ENCODE results near the gene CADPS2.

Gene CADPS2

DNA sequence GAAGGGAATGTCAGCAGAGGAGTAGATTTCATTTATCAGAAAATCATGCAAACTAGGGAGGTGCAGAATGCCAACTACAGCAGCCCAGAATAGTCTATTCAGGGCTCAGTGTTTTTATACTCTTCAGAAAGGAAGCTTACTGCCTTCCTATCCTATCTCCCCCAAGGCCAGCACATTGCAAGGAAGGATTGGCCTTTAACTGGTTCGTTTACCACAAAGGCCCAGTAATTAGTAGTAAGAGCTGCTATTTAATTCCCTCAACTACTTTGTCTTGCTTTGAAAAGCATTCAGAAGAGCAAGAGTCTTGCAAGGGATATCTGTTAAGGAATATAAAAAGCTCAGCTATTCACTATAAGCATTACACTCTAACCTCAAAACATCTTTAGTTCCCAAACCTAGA, 97.1 kb downstream of the CADPS2 start:
- DNase-seq (ENCODE audit: low read depth in 2 of 3, low spot score in 1 of 3): no peak

DNA sequence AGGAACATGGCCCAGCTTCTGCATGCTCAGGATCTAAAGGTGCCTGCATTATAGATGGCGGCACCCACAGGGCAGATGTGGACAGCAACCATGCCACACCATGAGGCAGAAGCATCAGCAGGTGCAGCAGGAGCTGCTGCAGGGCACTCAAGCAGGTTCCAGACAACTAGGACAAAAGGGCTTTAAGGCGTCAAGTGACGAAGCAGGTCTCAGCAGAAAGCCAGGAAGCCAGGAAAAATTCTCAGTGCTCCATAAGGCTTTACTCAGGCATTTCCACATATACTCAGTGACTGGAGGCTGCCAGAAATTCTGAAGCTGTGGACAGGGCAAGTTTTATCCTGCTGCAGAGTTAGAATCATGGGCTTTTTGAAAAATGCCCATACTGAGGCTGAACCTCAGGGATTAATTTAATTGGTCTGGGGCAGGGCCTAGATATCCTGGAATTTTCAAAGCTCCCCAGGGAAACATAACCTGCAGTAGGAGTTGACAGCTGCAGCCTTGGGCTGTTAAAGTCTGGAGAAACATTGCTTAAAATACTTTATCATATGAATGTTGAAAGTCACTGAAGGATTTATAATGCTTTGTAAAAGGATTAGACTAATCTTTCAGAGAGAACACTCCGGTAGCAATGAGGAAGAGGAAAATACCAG, 115.4 kb downstream of the CADPS2 start:
- DNase-seq (ENCODE audit: low read depth in 2 of 3, low spot score in 1 of 3): no peak

GRCh38 chr7:122768827-122769226, 117.4 kb downstream of the CADPS2 start:
- no peak for DNase-seq (ENCODE audit: low read depth in 2 of 3, low spot score in 1 of 3)

DNA sequence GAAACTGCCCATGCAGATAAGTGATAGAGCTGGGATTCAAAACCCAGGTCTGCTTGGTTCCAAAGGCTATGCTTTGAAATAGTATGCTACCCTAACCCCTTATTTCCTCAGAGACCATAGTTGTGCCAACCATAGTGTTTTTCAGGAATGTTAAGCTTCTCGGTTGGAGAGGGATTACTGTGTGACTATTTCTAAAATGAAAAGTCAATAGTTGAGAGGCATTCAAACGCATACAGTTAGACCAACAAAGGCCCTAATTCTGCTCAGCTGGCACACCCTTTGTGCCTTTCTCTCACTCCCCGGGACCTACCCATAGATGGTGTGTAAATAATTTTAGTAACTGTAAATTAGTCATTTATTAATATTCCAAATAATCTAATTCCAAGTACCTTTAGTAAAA, 118.9 kb downstream of the CADPS2 start:
- no peak for DNase-seq (ENCODE audit: low read depth in 2 of 3, low spot score in 1 of 3)

DNA sequence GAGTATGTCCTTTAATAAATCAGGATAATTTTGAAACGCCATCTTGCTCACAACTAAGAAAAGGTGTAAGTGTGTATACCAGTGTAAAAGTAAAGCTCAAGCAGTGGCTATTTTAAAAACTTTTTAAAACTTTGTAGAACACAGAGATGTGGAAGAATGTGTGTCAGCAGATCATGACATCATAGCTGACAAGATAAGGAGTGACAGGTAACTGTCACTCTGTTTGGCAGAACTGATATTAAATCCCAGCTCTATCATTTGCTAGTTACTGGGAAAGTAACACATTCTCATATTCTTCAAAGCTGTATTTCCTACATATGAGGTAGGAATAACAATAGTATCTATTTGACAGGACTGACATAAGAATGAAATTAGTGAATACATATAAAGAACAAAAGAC, 119.7 kb downstream of the CADPS2 start:
- DNase-seq (ENCODE audit: low read depth in 2 of 3, low spot score in 1 of 3): no peak

DNA sequence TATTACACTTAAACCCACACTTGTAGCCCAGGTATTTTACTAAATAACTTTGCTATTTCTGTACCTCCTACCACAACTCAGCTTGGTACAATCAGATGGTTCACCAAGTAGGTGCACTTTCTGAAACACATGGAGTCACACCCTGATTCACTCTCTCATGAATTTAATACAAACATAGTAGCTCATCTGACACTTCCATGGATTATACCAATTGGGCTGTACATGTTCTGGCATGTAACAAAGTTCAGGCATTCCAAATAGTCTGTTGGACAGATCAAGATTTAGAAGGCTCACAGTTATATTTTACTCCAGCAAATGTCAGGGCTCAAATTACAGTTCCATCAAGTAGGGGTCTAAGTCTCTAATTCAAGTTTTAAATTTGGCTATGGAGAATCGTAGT, 121.4 kb downstream of the CADPS2 start:
- no peak for DNase-seq (ENCODE audit: low read depth in 2 of 3, low spot score in 1 of 3)

- no peak for DNase-seq (ENCODE audit: low read depth in 2 of 3, low spot score in 1 of 3)
These were observed 122.2 kb downstream of the CADPS2 start for GRCh38 chr7:122764020-122764419.

DNA sequence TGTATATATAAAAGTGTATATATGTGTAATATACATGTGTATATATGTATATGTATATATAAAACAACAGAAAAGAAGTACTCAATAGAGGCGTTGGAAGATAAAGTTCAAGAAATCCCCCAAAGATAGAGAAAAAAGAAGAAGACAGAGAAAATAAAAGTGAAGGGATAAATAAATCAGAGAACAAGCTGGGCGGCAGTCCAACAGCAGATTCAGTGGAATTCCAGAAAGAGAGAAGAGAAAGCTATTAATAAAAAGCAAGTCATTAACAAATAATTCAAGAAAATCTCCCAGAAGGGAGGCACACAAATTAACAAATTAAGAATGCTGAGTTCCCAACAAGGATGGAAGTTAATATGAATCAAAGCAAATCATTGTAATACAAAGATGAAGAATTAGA, 124.2 kb downstream of the CADPS2 start:
- DNase-seq (ENCODE audit: low read depth in 2 of 3, low spot score in 1 of 3): no peak

- no peak for DNase-seq (ENCODE audit: low read depth in 2 of 3, low spot score in 1 of 3)
These were observed 127.8 kb downstream of the CADPS2 start for GRCh38 chr7:122758501-122758900.

GRCh38 chr7:122756860-122757259, 129.4 kb downstream of the CADPS2 start:
- DNase-seq (ENCODE audit: low read depth in 2 of 3, low spot score in 1 of 3): no peak

DNA sequence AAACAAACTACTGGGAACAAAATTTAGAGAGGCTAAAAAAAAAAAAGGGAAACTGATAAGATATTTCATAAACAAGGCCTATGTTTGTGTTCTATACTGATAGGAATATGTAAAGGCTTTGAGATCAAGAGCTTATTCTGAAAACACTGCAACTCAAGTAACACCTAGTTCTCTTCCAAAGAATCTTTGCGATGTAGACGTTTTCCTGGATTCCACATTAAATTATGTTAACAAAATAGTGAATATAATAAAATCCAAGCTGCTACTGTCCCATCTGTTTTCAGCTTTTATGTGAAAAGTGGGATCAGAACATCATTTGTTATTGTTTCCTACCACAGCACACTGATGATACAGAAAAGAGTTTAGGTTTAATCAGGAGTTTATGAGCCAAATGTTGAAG, 130.6 kb downstream of the CADPS2 start:
- DNase-seq (ENCODE audit: low read depth in 2 of 3, low spot score in 1 of 3): no peak

DNA sequence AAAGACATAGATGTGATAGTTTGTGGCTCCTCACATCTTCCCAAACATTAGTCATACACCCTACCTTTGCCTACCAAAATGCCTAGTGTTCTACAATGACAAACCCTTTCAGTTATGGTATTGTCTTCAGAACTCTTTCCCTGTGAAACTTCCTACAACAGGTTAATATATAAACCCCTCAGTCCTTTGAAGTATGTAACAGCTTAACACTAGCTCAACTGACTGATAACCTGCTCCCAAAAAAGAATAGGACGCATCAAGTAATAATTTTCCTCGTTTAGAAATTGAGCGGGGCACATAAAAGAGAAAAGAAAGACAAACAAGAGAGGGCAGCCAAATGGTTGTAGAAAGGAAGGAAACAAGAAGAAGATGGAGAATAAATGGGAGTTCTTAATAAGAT, 133.7 kb downstream of the CADPS2 start:
- no peak for DNase-seq (ENCODE audit: low read depth in 2 of 3, low spot score in 1 of 3)

- DNase-seq (ENCODE audit: low read depth in 2 of 3, low spot score in 1 of 3): no peak
These were observed 135.9 kb downstream of the CADPS2 start for GRCh38 chr7:122750389-122750788.

GRCh38 chr7:122748195-122748594, 138.1 kb downstream of the CADPS2 start:
- no peak for DNase-seq (ENCODE audit: low read depth in 2 of 3, low spot score in 1 of 3)

GRCh38 chr7:122746948-122747347, 139.3 kb downstream of the CADPS2 start:
- no peak for DNase-seq (ENCODE audit: low read depth in 2 of 3, low spot score in 1 of 3)

DNA sequence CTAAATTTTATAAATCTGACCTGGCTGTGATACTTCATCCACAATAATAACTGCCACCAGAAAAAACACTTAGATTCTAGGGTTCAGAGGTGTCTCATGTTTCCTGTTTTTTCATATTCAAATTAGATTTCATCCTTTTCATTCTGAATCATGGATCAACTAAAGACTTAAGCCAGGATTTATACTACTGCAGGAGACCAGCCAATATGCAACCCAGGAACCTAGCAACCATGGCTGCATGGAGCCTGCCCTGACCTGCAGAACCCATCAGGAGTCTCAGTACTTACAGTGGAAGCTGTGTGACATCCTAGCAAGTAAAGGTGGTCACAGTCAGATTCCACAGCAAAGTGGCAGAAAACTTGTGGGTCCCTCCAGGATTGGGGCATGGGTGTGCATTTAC, 143.0 kb downstream of the CADPS2 start:
- DNase-seq (ENCODE audit: low read depth in 2 of 3, low spot score in 1 of 3): no peak

GRCh38 chr7:122738947-122739346, 147.3 kb downstream of the CADPS2 start:
- DNase-seq (ENCODE audit: low read depth in 2 of 3, low spot score in 1 of 3): no peak

DNA sequence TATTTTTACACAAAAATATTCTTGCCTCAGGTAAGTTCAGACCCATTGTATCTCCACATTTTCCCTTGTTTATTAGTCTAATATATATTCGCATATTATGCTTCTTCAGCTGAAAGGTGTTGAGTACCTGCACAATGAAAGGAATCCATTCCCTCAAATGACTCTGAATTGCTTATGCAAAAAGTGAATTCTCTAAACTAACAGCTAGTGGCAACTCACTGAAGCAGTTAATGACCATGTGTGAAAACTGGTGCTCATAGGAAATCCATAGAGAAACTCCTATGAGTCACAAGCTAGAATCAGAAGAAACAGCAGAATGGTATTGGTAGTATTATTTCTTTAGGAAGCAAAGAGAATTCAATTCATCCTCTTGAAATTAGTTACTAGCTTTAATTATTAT, 150.1 kb downstream of the CADPS2 start:
- DNase-seq (ENCODE audit: low read depth in 2 of 3, low spot score in 1 of 3): no peak

- DNase-seq (ENCODE audit: low read depth in 2 of 3, low spot score in 1 of 3): no peak
These were observed 158.5 kb downstream of the CADPS2 start for GRCh38 chr7:122727759-122728158.

- no peak for DNase-seq (ENCODE audit: low read depth in 2 of 3, low spot score in 1 of 3)
These were observed 158.9 kb downstream of the CADPS2 start for GRCh38 chr7:122727354-122727753.

- no peak for DNase-seq (ENCODE audit: low read depth in 2 of 3, low spot score in 1 of 3)
These were observed 159.4 kb downstream of the CADPS2 start for GRCh38 chr7:122726881-122727280.

- DNase-seq (ENCODE audit: low read depth in 2 of 3, low spot score in 1 of 3): no peak
These were observed 161.9 kb downstream of the CADPS2 start for GRCh38 chr7:122724366-122724765.

- DNase-seq (ENCODE audit: low read depth in 2 of 3, low spot score in 1 of 3): no peak
These were observed 167.2 kb downstream of the CADPS2 start for GRCh38 chr7:122719010-122719578.
